GM12873 (cell line): Measurements from ENCODE around the gene CRYGN.

Experiments used
- TF ChIP-seq, protein P1 (sequence below): IDR thresholded peaks from 2 replicates; pipeline ENCODE4 v1.5.1; 2012; ENCODE audit warnings: low read depth, mild to moderate bottlenecking, moderate library complexity, low read length, control low read depth; ENCODE audit not compliant: insufficient read depth; ENCODE audit errors: missing control alignments

Gene CRYGN

DNA sequence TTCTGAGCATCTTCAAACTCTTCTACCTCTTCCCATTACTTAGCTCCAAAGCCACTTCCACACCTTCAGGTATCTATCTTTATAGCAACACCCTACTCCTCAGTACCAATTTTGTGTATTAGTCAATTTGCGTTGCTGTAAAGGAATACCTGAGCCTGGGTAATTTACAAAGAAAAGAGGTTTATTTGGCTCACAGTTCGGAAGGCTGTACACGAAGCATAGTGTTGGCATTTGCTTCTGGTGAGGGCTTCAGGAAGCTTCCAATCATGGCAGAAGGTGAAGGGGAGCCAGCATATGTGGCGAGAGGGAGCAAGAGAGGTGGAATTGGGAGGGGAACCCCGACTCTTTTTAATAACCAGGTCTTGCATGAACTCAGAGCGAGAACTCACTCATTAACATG is 17.6 kb upstream of the CRYGN start:
- TF ChIP-seq, protein P1, sequence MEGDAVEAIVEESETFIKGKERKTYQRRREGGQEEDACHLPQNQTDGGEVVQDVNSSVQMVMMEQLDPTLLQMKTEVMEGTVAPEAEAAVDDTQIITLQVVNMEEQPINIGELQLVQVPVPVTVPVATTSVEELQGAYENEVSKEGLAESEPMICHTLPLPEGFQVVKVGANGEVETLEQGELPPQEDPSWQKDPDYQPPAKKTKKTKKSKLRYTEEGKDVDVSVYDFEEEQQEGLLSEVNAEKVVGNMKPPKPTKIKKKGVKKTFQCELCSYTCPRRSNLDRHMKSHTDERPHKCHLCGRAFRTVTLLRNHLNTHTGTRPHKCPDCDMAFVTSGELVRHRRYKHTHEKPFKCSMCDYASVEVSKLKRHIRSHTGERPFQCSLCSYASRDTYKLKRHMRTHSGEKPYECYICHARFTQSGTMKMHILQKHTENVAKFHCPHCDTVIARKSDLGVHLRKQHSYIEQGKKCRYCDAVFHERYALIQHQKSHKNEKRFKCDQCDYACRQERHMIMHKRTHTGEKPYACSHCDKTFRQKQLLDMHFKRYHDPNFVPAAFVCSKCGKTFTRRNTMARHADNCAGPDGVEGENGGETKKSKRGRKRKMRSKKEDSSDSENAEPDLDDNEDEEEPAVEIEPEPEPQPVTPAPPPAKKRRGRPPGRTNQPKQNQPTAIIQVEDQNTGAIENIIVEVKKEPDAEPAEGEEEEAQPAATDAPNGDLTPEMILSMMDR, result no peak

DNA sequence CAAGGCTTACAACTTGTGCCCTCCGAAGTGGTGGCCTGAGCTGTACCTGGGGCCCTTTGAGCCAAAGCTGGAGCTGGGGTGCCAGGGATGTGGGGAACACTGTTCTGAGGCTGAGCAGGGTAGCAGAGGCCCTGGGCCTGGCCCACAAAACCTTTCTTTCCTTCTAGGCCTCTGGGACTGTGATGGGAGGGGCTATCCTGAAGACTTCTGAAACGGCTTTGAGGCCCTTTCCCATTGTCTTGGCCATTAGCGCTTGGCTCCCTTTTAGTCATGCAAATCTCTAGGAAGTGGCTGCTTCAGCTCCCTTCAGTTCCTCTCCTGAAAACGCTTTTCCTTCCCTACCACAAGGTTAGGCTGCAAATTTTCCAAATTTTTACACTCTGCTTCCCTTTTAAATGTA is 16.8 kb upstream of the CRYGN start:
- TF ChIP-seq, protein P1, result no peak

DNA sequence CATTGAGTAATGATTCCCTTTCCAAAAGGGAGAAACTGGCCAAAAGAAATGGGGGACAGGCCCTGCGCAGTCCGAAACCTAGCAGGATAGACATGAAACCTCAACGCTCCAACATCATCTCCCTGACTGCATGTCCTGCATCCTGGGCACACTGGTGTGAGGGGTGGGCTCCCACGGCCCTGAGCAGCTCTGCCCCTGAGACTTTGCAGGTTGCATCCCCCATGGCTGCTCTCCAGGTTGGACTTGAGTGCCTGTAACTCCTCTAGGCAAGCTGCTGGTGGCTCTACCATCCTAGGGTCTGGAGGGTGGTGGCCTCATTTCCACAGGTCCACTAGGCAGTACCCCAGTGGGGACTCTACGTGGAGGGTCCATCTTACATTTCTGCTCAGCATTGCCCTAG is 16.3 kb upstream of the CRYGN start:
- TF ChIP-seq, protein P1, result no peak

DNA sequence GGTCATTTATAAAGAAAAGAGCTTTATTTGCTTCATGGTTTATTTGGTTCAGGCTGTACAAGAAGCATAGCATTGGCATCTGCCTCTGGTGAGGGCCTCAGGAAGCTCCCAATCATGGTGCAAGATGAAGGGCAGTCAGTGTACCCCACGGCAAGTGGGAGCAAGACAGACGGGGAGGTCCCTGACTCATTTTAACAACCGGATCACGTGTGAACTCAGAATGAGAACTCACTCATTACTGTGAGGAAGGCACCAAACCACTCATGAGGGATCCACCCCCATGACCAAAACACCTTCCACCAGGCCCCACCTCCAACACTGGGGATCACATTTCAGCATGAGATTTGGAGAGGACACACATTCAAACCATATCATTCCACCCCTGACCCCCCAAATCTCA is 15.7 kb upstream of the CRYGN start:
- TF ChIP-seq, protein P1, result no peak

DNA sequence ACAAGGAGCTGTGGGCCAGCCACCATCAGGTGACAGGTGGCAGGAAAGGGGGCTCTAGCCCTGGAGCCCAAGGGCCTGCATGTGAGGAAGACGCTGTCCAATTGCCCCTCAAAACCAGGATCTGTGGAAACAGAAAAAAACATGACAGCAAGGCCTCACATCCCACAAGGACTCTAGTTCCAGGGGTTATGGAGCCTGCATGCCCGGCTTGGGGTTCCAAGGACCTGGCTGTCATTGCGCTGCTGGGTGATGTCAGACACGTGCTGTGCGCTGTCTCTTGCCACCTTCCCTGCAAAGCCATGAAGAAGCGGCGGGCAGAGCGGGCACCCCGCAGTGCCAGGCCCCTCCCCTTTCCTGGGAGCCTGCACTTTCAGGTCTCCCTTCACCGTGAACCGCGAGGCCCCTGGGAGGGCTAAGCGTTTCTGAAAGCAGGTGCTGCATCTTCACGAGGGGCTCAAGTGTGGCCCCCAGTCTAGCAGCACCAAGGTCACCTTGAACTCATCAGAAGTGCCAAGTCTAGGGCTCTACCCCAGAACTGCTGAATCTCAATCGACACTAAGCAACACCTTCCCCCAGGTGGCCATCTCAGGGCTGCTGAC is 15.1 kb upstream of the CRYGN start:
- TF ChIP-seq, protein P1, result no peak

DNA sequence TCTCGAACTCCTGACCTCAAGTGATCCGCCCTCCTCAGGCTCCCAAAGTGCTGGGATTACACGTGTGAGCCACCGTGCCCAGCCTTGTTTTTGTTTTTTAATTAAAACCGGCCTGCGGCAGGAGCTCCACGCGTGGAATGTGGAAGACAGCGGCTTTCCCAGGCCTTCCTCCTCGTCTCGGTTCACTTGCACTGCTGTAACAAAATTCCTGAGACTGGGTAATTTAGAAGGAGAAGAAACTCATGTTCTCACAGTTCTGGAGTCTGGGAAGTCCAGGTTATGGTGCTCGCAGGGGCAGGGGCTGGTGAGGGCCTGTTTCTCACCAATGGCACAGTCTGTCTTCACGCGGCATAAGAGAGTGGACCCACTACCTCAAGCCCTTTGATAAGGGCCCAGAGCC is 14.4 kb upstream of the CRYGN start:
- TF ChIP-seq, protein P1, result no peak

DNA sequence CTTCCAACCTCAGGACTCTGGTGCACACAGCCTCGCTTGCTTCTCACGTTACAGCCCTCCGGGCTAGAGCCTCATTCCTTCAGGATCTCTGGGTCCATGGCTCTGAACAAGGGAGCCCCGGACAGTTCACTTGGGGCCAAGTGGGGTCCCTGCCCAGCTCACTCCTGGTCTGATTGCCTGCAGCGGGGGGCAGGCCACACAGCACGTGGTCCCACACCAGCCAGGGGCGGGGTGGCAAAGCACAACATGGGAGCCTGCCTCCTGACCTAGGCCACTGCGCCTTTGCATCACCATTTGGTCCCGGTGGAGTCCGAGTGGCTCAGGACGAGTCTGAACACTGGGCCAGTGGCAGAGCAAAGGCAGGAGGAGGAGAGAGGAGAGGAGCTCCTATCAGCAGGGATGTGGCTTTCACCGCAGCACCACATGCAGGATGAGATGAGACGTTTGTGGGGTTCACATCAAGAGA is 13.4 kb upstream of the CRYGN start:
- TF ChIP-seq, protein P1, result no peak
